Psoas muscle (tissue), 8 donors: ENCODE results near the gene AQP11. TPM values are rescaled to one million over a fixed set of nuclear protein-coding genes. Genes with fewer than 3 reads are reported as not detected.
A peak's percentile ranks its signal among the peaks of the same experiment; 100 is the strongest.
"Not testable (repeated sequence)": the region's sequence is repeated elsewhere in the genome, so short reads cannot be mapped to it uniquely, and the experiment has no call there.

ENCODE experiments used
- ATAC-seq, 4 donors: fragments of 200-7000 bp; cut with Tn5 transposase; one replicate each; pipeline ENCODE4 v1.9.1; 2020; ENCODE audit warnings: moderate library complexity in 3 of 4, mild to moderate bottlenecking in 2 of 4
- DNase-seq, 2 donors: peaks; one replicate each; pipeline ENCODE4 v3.0.0-alpha.2; 2020
- H3K27ac ChIP-seq: fragments of 200-600 bp; one replicate; pipeline ENCODE4 v1.8.0; 2022
- H3K27me3 ChIP-seq, 3 donors: fragments of 200-600 bp in 1 of 3; one replicate each; pipeline versions ENCODE4 v1.6.1 to v1.8.0; 2013 to 2022; ENCODE audit warnings: low read length in 2 of 3, mild to moderate bottlenecking in 2 of 3, moderate library complexity in 1 of 3; ENCODE audit not compliant: insufficient read depth in 3 of 3
- H3K36me3 ChIP-seq, 2 donors: fragments of 200-600 bp in 1 of 2; one replicate each; pipeline versions ENCODE4 v1.6.1 to v1.8.0; 2013 to 2022; ENCODE audit warnings: low read depth in 1 of 2, mild to moderate bottlenecking in 1 of 2, moderate library complexity in 1 of 2; ENCODE audit not compliant: insufficient read depth in 1 of 2
- H3K4me1 ChIP-seq: fragments of 200-600 bp; one replicate; pipeline ENCODE4 v1.8.0; 2022
- H3K4me3 ChIP-seq: fragments of 200-600 bp; one replicate; pipeline ENCODE4 v1.8.0; 2022; ENCODE audit warnings: mild to moderate bottlenecking
- H3K9me3 ChIP-seq: fragments of 200-600 bp; one replicate; pipeline ENCODE4 v1.8.0; 2022
- whole genome bisulfite sequencing, 3 donors: extraction: QIAGEN DNeasy Blood & Tissue Kit; methylation state at CpG; one replicate each; pipeline versions ENCODE4 v1.1.6 to v1.1.7; 2013; 5-methylcytosine and 5-hydroxymethylcytosine counted together
- intact Hi-C, 2 donors: fragments of 100-400 bp; cut with DNase I; formaldehyde crosslinking; loops; one replicate each; pipeline versions ENCODE4 v1.11.0 to v1.14.2; 2022
- polyA plus RNA-seq, 3 donors: library from polyadenylated mRNA; stranded (reverse); fragments of 200-250 nt; gene quantifications; one replicate each; pipeline ENCODE4 v1.2.3, GENCODE V29; 2013
- total RNA-seq, 4 donors: library from RNA; stranded (reverse); fragmentation: NEBNext Ultra II Directional in 2 of 4; extraction: Animal tissue kit (Norgen Biotek cat#: 25700) in 2 of 4; gene quantifications; one replicate each; pipeline versions ENCODE4 v1.2.1 to v1.2.4, GENCODE V29; 2021 to 2023
- TF ChIP-seq, protein P1 (sequence below): fragments of 200-600 bp; IDR thresholded peaks from one replicate; pipeline ENCODE4 v1.8.0; 2022; ENCODE audit warnings: antibody characterized with exemption
- donor health status: healthy with polysubstance abuse.
- donor health status: DM: no; HTN: no; CAD: no; lungs with moderate emphysema.
- donor health status: Bipolar disorder and iron deficiency.
- donor health status: healthy.
- donor health status: DM: yes; HTN: yes; CAD: no.
- donor health status: DM: no; HTN: no; CAD: no.
- donor health status: DM: no; HTN: no; CAD: no.
- donor health status: DM: yes; HTN: yes; CAD: no.

AQP11 gene
- total and polyA plus RNA-seq, 7 donors, result 0.40 to 1.9 (median 0.70) TPM

- Histone ChIP-seq H3K27me3 (no peaks in the 10 kb centered on the region), H3K36me3 (peaks cover 3 to 72% of the 10 kb centered on the region in 2 donors), H3K9me3 (no peaks in the 10 kb centered on the region), H3K4me3 (no peak overlapping the region), H3K4me1 (no peaks in the 10 kb centered on the region), H3K27ac (no peak overlapping the region)
- no peak for ATAC-seq
- TF ChIP-seq, protein P1, sequence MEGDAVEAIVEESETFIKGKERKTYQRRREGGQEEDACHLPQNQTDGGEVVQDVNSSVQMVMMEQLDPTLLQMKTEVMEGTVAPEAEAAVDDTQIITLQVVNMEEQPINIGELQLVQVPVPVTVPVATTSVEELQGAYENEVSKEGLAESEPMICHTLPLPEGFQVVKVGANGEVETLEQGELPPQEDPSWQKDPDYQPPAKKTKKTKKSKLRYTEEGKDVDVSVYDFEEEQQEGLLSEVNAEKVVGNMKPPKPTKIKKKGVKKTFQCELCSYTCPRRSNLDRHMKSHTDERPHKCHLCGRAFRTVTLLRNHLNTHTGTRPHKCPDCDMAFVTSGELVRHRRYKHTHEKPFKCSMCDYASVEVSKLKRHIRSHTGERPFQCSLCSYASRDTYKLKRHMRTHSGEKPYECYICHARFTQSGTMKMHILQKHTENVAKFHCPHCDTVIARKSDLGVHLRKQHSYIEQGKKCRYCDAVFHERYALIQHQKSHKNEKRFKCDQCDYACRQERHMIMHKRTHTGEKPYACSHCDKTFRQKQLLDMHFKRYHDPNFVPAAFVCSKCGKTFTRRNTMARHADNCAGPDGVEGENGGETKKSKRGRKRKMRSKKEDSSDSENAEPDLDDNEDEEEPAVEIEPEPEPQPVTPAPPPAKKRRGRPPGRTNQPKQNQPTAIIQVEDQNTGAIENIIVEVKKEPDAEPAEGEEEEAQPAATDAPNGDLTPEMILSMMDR, result no peak
- intact Hi-C loops, result no loop called here
- no peak for DNase-seq
Measured at GRCh38 chr11:77611921-77612320, 22.2 kb downstream of the AQP11 start.

DNA sequence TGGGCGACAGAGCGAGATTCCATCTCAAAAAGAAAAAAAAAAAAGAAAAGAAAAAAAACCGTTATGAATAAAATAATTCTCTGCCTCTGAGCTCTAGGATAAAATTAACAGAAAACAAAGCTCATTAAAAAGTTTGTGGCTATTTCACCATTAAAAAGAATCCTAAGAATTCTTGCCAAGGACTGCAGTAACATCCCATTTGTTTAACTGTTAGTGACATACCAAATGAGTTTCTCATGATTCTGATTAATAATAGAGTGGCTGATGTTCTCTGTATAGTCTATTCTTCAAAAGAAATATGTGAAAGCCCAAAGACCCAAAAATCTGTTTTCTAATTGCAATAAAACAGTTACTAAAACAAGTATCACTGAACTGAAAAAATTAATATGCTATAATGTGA, 28.1 kb downstream of the AQP11 start:
- Histone ChIP-seq H3K27ac (no peak overlapping the region), H3K4me3 (no peak overlapping the region), H3K4me1 (no peaks in the 10 kb centered on the region), H3K9me3 (no peaks in the 10 kb centered on the region), H3K27me3 (no peaks in the 10 kb centered on the region), H3K36me3 (peaks cover 3 to 92% of the 10 kb centered on the region in 2 donors)
- TF ChIP-seq, protein P1, result no peak
- DNase-seq (no peak), ATAC-seq (no peak)
- 79 to 93% (median 92%) methylated on average over 3 of the region's 3 CpGs for WGBS, 3 donors
- intact Hi-C loops, result no loop called here

- H3K9me3 ChIP-seq, result no peaks in the 10 kb centered on the region
- TF ChIP-seq, protein P1, result peak; percentile 70
- no peak for DNase-seq
- H3K27ac ChIP-seq, result no peak overlapping the region
- 88 to 93% (median 89%) methylated on average over 3 of the region's 3 CpGs for WGBS, 3 donors
- intact Hi-C loops, result no loop called here
- H3K27me3 ChIP-seq, result no peaks in the 10 kb centered on the region
- H3K4me3 ChIP-seq, result no peak overlapping the region
- ATAC-seq, result peak in 1 of 4 donors; percentile 55
- H3K36me3 ChIP-seq, result peaks cover 3 to 96% of the 10 kb centered on the region in 2 donors
- no peaks in the 10 kb centered on the region for H3K4me1 ChIP-seq
Measured at GRCh38 chr11:77619576-77620198, 29.9 kb downstream of the AQP11 start.

DNA sequence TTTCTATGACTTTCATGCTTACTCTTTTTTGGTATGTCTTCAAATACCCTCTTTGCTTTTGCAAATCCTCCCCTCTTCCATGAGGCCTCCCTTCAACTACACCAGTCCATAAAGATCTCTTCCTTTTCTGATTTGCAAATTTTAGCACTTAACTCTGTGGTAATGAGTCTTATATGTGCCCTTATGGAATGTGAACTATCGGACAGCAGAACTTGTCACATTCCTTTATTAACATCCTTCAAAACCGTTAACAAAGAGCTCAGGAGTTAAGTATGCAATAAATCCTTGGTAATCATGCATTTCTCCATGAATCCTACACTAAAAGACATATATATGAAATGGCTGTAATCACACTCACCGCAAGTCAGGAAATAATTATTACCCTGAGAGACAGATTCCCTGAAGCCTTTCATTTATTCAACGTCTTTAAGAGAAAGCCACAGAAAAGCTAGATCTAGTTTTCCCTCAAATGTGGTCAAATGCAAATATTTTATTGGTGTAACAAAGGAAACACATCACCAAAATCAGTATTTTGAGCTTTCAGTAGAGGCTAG, 40.5 kb downstream of the AQP11 start:
- 74 to 80% (median 76%) methylated on average over 4 of the region's 4 CpGs for WGBS, 3 donors
- Histone ChIP-seq H3K4me3 (no peak overlapping the region), H3K27ac (no peak overlapping the region), H3K27me3 (no peaks in the 10 kb centered on the region), H3K9me3 (no peaks in the 10 kb centered on the region), H3K4me1 (no peaks in the 10 kb centered on the region), H3K36me3 (peaks cover under 1 to 35% of the 10 kb centered on the region in 2 donors)
- intact Hi-C loops, result no loop called here
- DNase-seq, result no peak
- TF ChIP-seq, protein P1, result no peak
- ATAC-seq, result no peak

- DNase-seq, ATAC-seq, H3K9me3 ChIP-seq, intact Hi-C loops, H3K4me1 ChIP-seq, H3K4me3 ChIP-seq, H3K27me3 ChIP-seq, H3K27ac ChIP-seq: not testable (repeated sequence)
- H3K36me3 ChIP-seq, result peaks cover 0 to 11% of the 10 kb centered on the region in 2 donors
- 72 to 82% (median 75%) methylated on average over 5 of the region's 5 CpGs for WGBS, 3 donors
Measured at GRCh38 chr11:77633926-77634325, 44.2 kb downstream of the AQP11 start.
